ENCODE measurements around the gene ACSS1. TPM values are rescaled to one million over a fixed set of nuclear protein-coding genes. Genes with fewer than 3 reads are reported as not detected.

ACSS1 gene
- polyA plus RNA-seq, 2 donors, result 8.0 to 8.8 TPM

GRCh38 chr20:24958506-24959385, 99.2 kb downstream of the ACSS1 start:
- H3K9me3 ChIP-seq (ENCODE audit: control insufficient read depth in 2 of 2, insufficient read depth in 1 of 2, low read depth in 1 of 2, low read length in 1 of 2), result no peaks in the 10 kb centered on the region

GRCh38 chr20:24957326-24958016, 100.5 kb downstream of the ACSS1 start:
- Histone ChIP-seq H3K27ac (ENCODE audit: low read depth in 2 of 2, low read length in 1 of 2) (no peak overlapping the region), H3K4me3 (ENCODE audit: low read depth in 1 of 2, low read length in 2 of 2) (no peak overlapping the region), H3K36me3 (ENCODE audit: control insufficient read depth in 2 of 2, insufficient read depth in 2 of 2, low read length in 1 of 2) (peaks cover 0 to 23% of the 10 kb centered on the region in 2 donors), H3K4me1 (ENCODE audit: control insufficient read depth in 2 of 2, insufficient read depth in 2 of 2, low read length in 1 of 2) (peaks cover 0 to 2% of the 10 kb centered on the region in 2 donors), H3K9me3 (ENCODE audit: control insufficient read depth in 2 of 2, insufficient read depth in 1 of 2, low read depth in 1 of 2, low read length in 1 of 2) (no peaks in the 10 kb centered on the region), H3K27me3 (ENCODE audit: control insufficient read depth in 1 of 2, insufficient read depth in 2 of 2, low read length in 2 of 2) (no peaks in the 10 kb centered on the region)
- WGBS, 2 donors, result 93 to 94% methylated on average over 18 of the region's 18 CpGs

More at GRCh38 chr20:24958506-24959385, 99.2 kb downstream of the ACSS1 start:
- 83 to 84% methylated on average over 19 to 20 of the region's 20 CpGs for WGBS, 2 donors
- Histone ChIP-seq H3K27me3 (ENCODE audit: control insufficient read depth in 1 of 2, insufficient read depth in 2 of 2, low read length in 2 of 2) (no peaks in the 10 kb centered on the region), H3K4me1 (ENCODE audit: control insufficient read depth in 2 of 2, insufficient read depth in 2 of 2, low read length in 1 of 2) (no peaks in the 10 kb centered on the region), H3K4me3 (ENCODE audit: low read depth in 1 of 2, low read length in 2 of 2) (no peak overlapping the region), H3K27ac (ENCODE audit: low read depth in 2 of 2, low read length in 1 of 2) (no peak overlapping the region), H3K36me3 (ENCODE audit: control insufficient read depth in 2 of 2, insufficient read depth in 2 of 2, low read length in 1 of 2) (peaks cover 3 to 30% of the 10 kb centered on the region in 2 donors)

Other genes starting within 250 kb of the ACSS1 start
- 1 to 10 TPM; 1.4 to 2.9 TPM for gene CST7, start 108.9 kb downstream of the ACSS1 start, polyA plus RNA-seq
- gene APMAP, start 65.4 kb downstream of the ACSS1 start, polyA plus RNA-seq, result 10 to 100 TPM in 1 of 2 donors, 1 to 10 TPM in 1; 9.6 to 20.5 TPM
- gene VSX1, start 24.0 kb upstream of the ACSS1 start, polyA plus RNA-seq, result not detected
- gene ENTPD6, start 137.6 kb upstream of the ACSS1 start, polyA plus RNA-seq, result 10 to 100 TPM; 26.4 to 38.5 TPM
- gene PYGB, start 189.9 kb upstream of the ACSS1 start, polyA plus RNA-seq, result 10 to 100 TPM; 38.0 to 59.7 TPM

Measured in esophagus (tissue), 2 donors.